SK-N-SH (cell line): ENCODE measurements around the gene UBXN10.

Experiments used
- CTCF ChIP-seq: fragments of 200-600 bp; sonication (generic); IDR thresholded peaks from 2 replicates; pipeline ENCODE4 v1.6.1; 2017; ENCODE audit warnings: antibody characterized with exemption, mild to moderate bottlenecking, moderate library complexity
- MAX ChIP-seq: IDR thresholded peaks from 2 replicates; pipeline ENCODE4 v1.4.0; 2012; ENCODE audit warnings: low read depth
- PBX3 ChIP-seq: IDR thresholded peaks from 2 replicates; pipeline ENCODE4; 2012
- RAD21 ChIP-seq: IDR thresholded peaks from 2 replicates; pipeline ENCODE4 v1.6.1; 2012; ENCODE audit warnings: mild to moderate bottlenecking, low read length
- RFX5 ChIP-seq: IDR thresholded peaks from 2 replicates; pipeline ENCODE4 v1.6.1; 2012; ENCODE audit warnings: mild to moderate bottlenecking, improper control_type of control experiment, low read length
- SIN3A ChIP-seq: IDR thresholded peaks from 2 replicates; pipeline ENCODE4 v1.6.1; 2012; ENCODE audit warnings: low read depth, mild to moderate bottlenecking, low read length, moderate library complexity, borderline replicate concordance
- SMC3 ChIP-seq: IDR thresholded peaks from 2 replicates; pipeline ENCODE4 v1.6.1; 2012; ENCODE audit warnings: low read depth, low read length, improper control_type of control experiment
- TAF1 ChIP-seq: IDR thresholded peaks from 2 replicates; pipeline ENCODE4 v1.6.1; 2012; ENCODE audit warnings: low read depth, mild to moderate bottlenecking, low read length, moderate library complexity, borderline replicate concordance
- TEAD4 ChIP-seq: IDR thresholded peaks from 2 replicates; pipeline ENCODE4 v1.4.0; 2012; ENCODE audit warnings: mild to moderate bottlenecking, borderline replicate concordance; ENCODE audit not compliant: insufficient read depth

- no peak for TF ChIP-seq RFX5
- TF ChIP-seq CTCF: no peak
- no peak for TF ChIP-seq SMC3
- no peak for TF ChIP-seq TAF1
- no peak for TF ChIP-seq SIN3A
- no peak for TF ChIP-seq TEAD4
- TF ChIP-seq RAD21: no peak
- TF ChIP-seq MAX: no peak
- TF ChIP-seq PBX3: no peak
Observed at GRCh38 chr1:20169932-20170331, 16.0 kb upstream of the UBXN10 start.
